Measurements from ENCODE around the gene TNIK. TPM values are rescaled to one million over a fixed set of nuclear protein-coding genes. Genes with fewer than 3 reads are reported as not detected.
"Not testable (repeated sequence)": the region's sequence is repeated elsewhere in the genome, so short reads cannot be mapped to it uniquely, and the experiment has no call there.

TNIK gene
- total RNA-seq, 1 donor = 49.8 TPM

GRCh38 chr3:171314341-171314740 is 145.9 kb downstream of the TNIK start:
- H3K27me3 ChIP-seq (ENCODE audit: insufficient read depth, low read length) = no peaks in the 10 kb centered on the region

GRCh38 chr3:171313702-171314101 is 146.5 kb downstream of the TNIK start:
- Histone ChIP-seq H3K4me3 (ENCODE audit: low read length) (no peak overlapping the region), H3K27me3 (ENCODE audit: insufficient read depth, low read length) (no peaks in the 10 kb centered on the region), H3K4me1 (ENCODE audit: insufficient read depth, low read length) (peaks cover 3% of the 10 kb centered on the region), H3K9me3 (ENCODE audit: low read depth, low read length) (no peaks in the 10 kb centered on the region)

More at GRCh38 chr3:171314341-171314740, 145.9 kb downstream of the TNIK start:
- Histone ChIP-seq H3K9me3 (ENCODE audit: low read depth, low read length) (no peaks in the 10 kb centered on the region), H3K4me1 (ENCODE audit: insufficient read depth, low read length) (peaks cover 3% of the 10 kb centered on the region), H3K4me3 (ENCODE audit: low read length) (no peak overlapping the region)

GRCh38 chr3:171312741-171313140 is 147.5 kb downstream of the TNIK start:
- Histone ChIP-seq H3K27me3 (ENCODE audit: insufficient read depth, low read length) (no peaks in the 10 kb centered on the region), H3K9me3 (ENCODE audit: low read depth, low read length) (no peaks in the 10 kb centered on the region), H3K4me3 (ENCODE audit: low read length) (no peak overlapping the region), H3K4me1 (ENCODE audit: insufficient read depth, low read length) (peaks cover 3% of the 10 kb centered on the region)

GRCh38 chr3:171311784-171312183 is 148.4 kb downstream of the TNIK start:
- Histone ChIP-seq H3K4me1 (ENCODE audit: insufficient read depth, low read length) (peaks cover 3% of the 10 kb centered on the region), H3K4me3 (ENCODE audit: low read length) (no peak overlapping the region), H3K9me3 (ENCODE audit: low read depth, low read length) (no peaks in the 10 kb centered on the region), H3K27me3 (ENCODE audit: insufficient read depth, low read length) (no peaks in the 10 kb centered on the region)

DNA sequence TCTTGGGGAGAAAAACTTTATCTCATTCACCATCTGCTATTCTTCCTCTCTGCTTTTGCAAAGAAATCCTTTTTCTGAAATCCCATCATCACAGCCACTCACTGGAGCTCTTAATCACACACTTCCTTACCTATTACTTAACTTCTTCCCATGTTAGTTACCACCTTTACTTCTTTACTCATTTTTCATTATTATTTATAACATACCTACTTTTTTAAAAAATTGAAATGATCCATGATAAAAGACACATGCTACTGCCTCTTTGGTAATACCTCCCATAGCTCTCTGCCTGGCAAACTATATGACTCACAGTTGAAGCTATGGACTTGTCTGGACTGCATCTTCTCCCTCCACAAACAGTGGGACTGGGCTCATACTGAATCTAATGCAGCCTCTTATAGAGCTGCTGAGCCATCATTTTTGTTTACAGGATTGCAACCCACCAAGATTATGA is 150.3 kb downstream of the TNIK start:
- Histone ChIP-seq H3K4me1 (ENCODE audit: insufficient read depth, low read length) (peaks cover 7% of the 10 kb centered on the region), H3K4me3 (ENCODE audit: low read length) (no peak overlapping the region), H3K27me3 (ENCODE audit: insufficient read depth, low read length) (no peaks in the 10 kb centered on the region), H3K9me3 (ENCODE audit: low read depth, low read length) (no peaks in the 10 kb centered on the region)

DNA sequence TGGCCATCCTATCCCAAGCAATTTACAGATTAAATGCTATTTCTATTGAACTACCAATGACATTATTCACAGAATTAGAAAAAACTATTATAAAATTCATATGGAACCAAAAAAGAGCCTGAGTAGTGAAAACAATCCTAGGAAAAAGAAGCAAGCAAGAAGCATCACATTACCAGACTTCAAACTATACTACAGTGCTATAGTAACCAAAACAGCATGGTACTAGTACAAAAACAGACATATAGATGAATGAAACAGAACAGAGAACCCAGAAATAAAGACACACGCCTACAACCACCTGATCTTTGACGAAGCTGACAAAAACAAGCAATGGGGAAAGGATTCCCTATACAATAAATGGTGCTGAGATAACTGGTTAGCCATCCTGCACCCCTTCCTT is 152.2 kb downstream of the TNIK start:
- Histone ChIP-seq H3K4me1 (ENCODE audit: insufficient read depth, low read length) (peaks cover 7% of the 10 kb centered on the region), H3K4me3 (ENCODE audit: low read length) (no peak overlapping the region), H3K27me3 (ENCODE audit: insufficient read depth, low read length) (no peaks in the 10 kb centered on the region), H3K9me3 (ENCODE audit: low read depth, low read length) (no peaks in the 10 kb centered on the region)

DNA sequence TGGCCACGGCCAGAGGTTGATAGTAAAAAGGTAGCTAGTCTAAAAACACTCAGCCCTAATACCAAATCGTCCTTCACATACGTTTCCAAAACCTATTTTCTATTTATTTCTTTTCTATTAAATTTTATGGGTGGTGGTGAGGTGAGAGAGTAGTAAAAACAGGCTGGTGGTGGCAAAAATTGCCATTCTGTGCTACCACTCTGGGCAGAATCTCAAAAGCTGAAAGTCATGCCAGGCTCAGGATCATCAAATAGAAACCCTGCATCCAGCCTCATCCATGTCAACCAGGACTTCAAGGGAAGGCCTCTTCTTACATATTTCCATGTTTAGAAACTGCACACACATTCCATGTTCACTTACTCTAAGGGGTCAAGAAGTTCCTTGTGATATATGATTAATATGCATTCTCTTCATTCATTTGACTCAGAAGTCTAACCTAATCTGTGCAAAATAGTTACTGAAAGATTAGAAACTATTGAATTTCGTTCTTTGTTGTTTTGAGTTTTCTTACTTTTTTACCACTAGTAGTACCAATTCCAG is 153.1 kb downstream of the TNIK start:
- Histone ChIP-seq H3K27me3 (ENCODE audit: insufficient read depth, low read length) (no peaks in the 10 kb centered on the region), H3K4me1 (ENCODE audit: insufficient read depth, low read length) (peaks cover 7% of the 10 kb centered on the region), H3K9me3 (ENCODE audit: low read depth, low read length) (no peaks in the 10 kb centered on the region), H3K4me3 (ENCODE audit: low read length) (no peak overlapping the region)

GRCh38 chr3:171306631-171307030 is 153.6 kb downstream of the TNIK start:
- Histone ChIP-seq H3K4me3 (ENCODE audit: low read length) (no peak overlapping the region), H3K27me3 (ENCODE audit: insufficient read depth, low read length) (no peaks in the 10 kb centered on the region), H3K9me3 (ENCODE audit: low read depth, low read length) (no peaks in the 10 kb centered on the region), H3K4me1 (ENCODE audit: insufficient read depth, low read length) (peaks cover 3% of the 10 kb centered on the region)

DNA sequence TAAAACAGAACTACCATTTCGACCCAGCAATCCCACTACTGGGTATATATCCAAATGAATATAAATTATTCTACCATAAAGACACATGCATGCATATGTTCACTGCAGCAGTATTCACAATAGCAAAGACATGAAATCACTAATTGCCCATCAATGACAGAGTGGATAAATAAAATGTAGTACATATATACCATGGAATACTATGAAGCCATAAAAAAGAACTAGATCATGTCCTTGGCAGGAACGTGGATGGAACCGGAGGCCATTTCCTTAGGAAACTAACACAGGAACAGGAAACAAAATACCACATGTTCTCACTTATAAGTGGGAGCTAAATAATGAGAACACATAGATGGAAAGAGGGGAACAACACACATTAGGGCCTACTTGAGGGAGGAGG is 154.4 kb downstream of the TNIK start:
- not testable (repeated sequence) for H3K9me3 ChIP-seq (ENCODE audit: low read depth, low read length); H3K27me3 ChIP-seq (ENCODE audit: insufficient read depth, low read length); H3K4me1 ChIP-seq (ENCODE audit: insufficient read depth, low read length); H3K4me3 ChIP-seq (ENCODE audit: low read length)

DNA sequence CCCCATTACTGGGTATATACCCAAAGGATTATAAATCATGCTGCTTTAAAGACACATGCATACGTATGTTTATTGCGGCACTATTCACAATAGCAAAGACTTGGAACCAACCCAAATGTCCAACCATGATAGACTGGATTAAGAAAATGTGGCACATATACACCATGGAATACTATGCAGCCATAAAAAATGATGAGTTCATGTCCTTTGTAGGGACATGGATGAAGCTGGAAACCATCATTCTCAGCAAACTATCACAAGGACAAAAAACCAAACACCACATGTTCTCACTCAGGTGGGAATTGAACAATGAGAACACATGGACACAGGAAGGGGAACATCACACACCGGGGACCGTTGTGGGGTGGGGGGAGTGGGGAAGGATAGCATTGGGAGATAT is 155.7 kb downstream of the TNIK start:
- not testable (repeated sequence) for H3K9me3 ChIP-seq (ENCODE audit: low read depth, low read length); H3K27me3 ChIP-seq (ENCODE audit: insufficient read depth, low read length); H3K4me3 ChIP-seq (ENCODE audit: low read length); H3K4me1 ChIP-seq (ENCODE audit: insufficient read depth, low read length)

- not testable (repeated sequence) for H3K9me3 ChIP-seq (ENCODE audit: low read depth, low read length); H3K4me1 ChIP-seq (ENCODE audit: insufficient read depth, low read length); H3K4me3 ChIP-seq (ENCODE audit: low read length); H3K27me3 ChIP-seq (ENCODE audit: insufficient read depth, low read length)
Measured at GRCh38 chr3:171304017-171304416, 156.2 kb downstream of the TNIK start.

- H3K27me3 ChIP-seq (ENCODE audit: insufficient read depth, low read length) = no peaks in the 10 kb centered on the region
- H3K9me3 ChIP-seq (ENCODE audit: low read depth, low read length) = no peaks in the 10 kb centered on the region
- no peak overlapping the region for H3K4me3 ChIP-seq (ENCODE audit: low read length)
- H3K4me1 ChIP-seq (ENCODE audit: insufficient read depth, low read length) = peaks cover 3% of the 10 kb centered on the region
Measured at GRCh38 chr3:171301998-171302397, 158.2 kb downstream of the TNIK start.

DNA sequence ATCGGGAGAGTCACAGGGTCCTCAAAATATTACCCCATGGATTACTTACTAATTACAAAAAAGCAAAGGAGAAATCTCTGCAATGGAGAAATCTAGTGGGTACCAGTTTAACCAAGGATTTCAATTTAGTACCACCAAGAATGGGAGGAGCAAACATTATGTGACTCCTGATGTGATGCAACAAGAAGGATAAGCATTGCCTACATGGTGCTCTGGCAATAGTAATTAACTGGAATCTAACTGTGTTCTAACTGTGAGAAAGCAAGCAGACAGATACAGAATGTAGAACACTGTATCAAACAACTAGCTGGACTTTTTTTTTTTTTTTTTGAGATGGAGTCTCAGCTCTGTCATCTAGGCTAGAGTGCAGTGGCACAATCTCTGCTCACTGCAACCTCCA is 159.2 kb downstream of the TNIK start:
- no peak overlapping the region for H3K4me3 ChIP-seq (ENCODE audit: low read length)

GRCh38 chr3:171297951-171298350 is 162.3 kb downstream of the TNIK start:
- Histone ChIP-seq H3K27me3 (ENCODE audit: insufficient read depth, low read length) (no peaks in the 10 kb centered on the region), H3K4me3 (ENCODE audit: low read length) (no peak overlapping the region), H3K9me3 (ENCODE audit: low read depth, low read length) (no peaks in the 10 kb centered on the region), H3K4me1 (ENCODE audit: insufficient read depth, low read length) (peaks cover 3% of the 10 kb centered on the region)

More for the DNA sequence above, 159.2 kb downstream of the TNIK start:
- H3K27me3 ChIP-seq (ENCODE audit: insufficient read depth, low read length) = no peaks in the 10 kb centered on the region
- no peaks in the 10 kb centered on the region for H3K4me1 ChIP-seq (ENCODE audit: insufficient read depth, low read length)
- no peaks in the 10 kb centered on the region for H3K9me3 ChIP-seq (ENCODE audit: low read depth, low read length)

DNA sequence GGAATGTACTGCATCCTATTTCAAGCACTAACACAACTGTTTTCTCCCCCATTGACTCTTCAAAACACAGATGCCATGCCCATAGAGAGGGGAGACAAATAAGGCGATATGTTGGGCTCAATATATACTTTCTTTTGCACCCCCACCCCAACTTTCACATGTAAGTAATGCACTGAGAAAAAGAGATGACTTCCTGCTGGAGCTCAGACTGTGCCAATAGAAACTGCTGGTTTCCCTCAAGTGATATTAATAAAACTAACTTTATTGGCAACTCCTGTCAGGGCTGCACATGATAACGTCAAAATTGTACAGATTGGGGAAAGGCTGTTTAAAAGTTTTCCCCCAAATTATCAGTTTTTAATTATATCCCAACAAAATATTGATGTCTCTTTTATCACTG is 163.0 kb downstream of the TNIK start:
- Histone ChIP-seq H3K4me1 (ENCODE audit: insufficient read depth, low read length) (peaks cover 3% of the 10 kb centered on the region), H3K27me3 (ENCODE audit: insufficient read depth, low read length) (no peaks in the 10 kb centered on the region), H3K4me3 (ENCODE audit: low read length) (no peak overlapping the region), H3K9me3 (ENCODE audit: low read depth, low read length) (no peaks in the 10 kb centered on the region)

DNA sequence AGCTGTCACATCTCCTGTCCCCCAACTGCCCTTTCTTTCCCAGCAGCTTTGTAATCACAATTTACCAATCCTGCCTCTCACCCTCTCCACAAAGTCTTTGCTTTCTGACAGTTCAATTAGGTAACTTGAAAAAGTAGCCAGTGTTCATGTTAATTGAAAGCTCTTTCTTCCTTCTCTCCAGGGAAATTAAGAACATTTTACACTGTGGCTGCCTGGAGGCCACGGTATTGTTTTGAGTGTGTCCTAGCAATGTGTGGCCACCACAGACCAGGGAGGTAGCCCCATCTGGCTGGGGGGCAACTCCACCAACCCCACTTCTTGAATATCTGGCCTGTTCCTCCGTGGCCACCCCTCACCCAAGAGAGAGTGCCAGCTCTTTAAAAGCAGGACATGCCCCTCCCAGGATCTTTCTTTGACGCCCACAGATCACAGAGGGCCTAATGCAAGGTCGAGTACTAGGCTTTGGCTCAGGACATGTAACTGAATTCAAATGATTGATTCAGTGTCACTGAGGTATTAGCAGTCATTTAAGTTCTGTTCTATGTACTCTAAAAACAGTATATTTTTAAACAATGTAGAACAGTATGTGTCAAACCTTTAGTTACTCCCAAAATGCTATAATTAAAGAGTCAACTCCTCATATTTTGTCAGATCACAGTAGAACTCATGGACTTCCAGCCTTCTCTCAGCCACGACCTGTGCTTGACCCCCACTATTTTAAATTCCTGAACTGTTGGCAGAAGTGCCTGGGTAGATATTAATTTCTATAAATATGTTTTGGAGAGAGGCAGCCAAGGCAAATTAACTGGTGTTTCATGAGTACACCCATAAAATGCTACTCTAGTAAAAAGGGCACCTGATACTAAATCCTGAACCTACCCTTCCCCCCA is 164.5 kb downstream of the TNIK start:
- H3K4me1 ChIP-seq (ENCODE audit: insufficient read depth, low read length) = peaks cover 3% of the 10 kb centered on the region
- no peaks in the 10 kb centered on the region for H3K27me3 ChIP-seq (ENCODE audit: insufficient read depth, low read length)
- no peaks in the 10 kb centered on the region for H3K9me3 ChIP-seq (ENCODE audit: low read depth, low read length)
- no peak overlapping the region for H3K4me3 ChIP-seq (ENCODE audit: low read length)

Data from mononuclear cell (primary cell).